ENCODE measurements around the gene CCDC192.

Gene CCDC192

GRCh38 chr5:127702926-127703561, at the start of gene CCDC192:
Gene CCDC192 (plus strand): TSS chr5:127703391. CDS start chr5:127703446, 55 bp downstream.
- Histone ChIP-seq H3K9me3 (ENCODE audit: insufficient read depth, low read depth, low read length) (no peaks in the 10 kb centered on the region), H2AFZ (ENCODE audit: low read length) (no peak within 1 kb of the TSS), H3K79me2 (ENCODE audit: insufficient read depth, low read length) (no peaks in the 10 kb centered on the region), H3K27me3 (ENCODE audit: insufficient read depth, low read length, poor library complexity, severe bottlenecking) (no peaks in the 10 kb centered on the region), H3K9ac (ENCODE audit: low read depth, low read length, poor library complexity, severe bottlenecking) (no peak within 1 kb of the TSS), H4K20me1 (ENCODE audit: insufficient read depth, low read length, poor library complexity, severe bottlenecking) (no peaks in the 10 kb centered on the region), H3K4me2 (ENCODE audit: low read depth, low read length, poor library complexity, severe bottlenecking) (no peak within 1 kb of the TSS), H3K4me3 (ENCODE audit: low read length, poor library complexity, severe bottlenecking) (no peak within 1 kb of the TSS), H3K9me2 (replicated peaks; ENCODE audit: low read depth, low read length) (no peaks in the 10 kb centered on the region), H3K36me3 (ENCODE audit: insufficient read depth, low read length) (no peaks in the 10 kb centered on the region), H3F3A (ENCODE audit: low read depth) (no peaks in the 10 kb centered on the region), H3K4me1 (ENCODE audit: insufficient read depth, low read length, poor library complexity, severe bottlenecking) (no peaks in the 10 kb centered on the region)
- TF ChIP-seq EZH2phosphoT487 (IDR thresholded peaks at IDR 0.05; ENCODE audit: borderline replicate concordance): no peak
- TF ChIP-seq CTCF (conservative IDR thresholded peaks at IDR 0.05; ENCODE audit: low read length): no peak

- no peak overlapping the region for H3K4me3 ChIP-seq (ENCODE audit: low read length, poor library complexity, severe bottlenecking)
- H2AFZ ChIP-seq (ENCODE audit: low read length): no peak overlapping the region
- no peaks in the 10 kb centered on the region for H3K9me2 ChIP-seq (replicated peaks; ENCODE audit: low read depth, low read length)
- H3K79me2 ChIP-seq (ENCODE audit: insufficient read depth, low read length): no peaks in the 10 kb centered on the region
- H3K9ac ChIP-seq (ENCODE audit: low read depth, low read length, poor library complexity, severe bottlenecking): no peak overlapping the region
- H3F3A ChIP-seq (ENCODE audit: low read depth): no peaks in the 10 kb centered on the region
- H3K4me2 ChIP-seq (ENCODE audit: low read depth, low read length, poor library complexity, severe bottlenecking): no peak overlapping the region
- no peaks in the 10 kb centered on the region for H3K27me3 ChIP-seq (ENCODE audit: insufficient read depth, low read length, poor library complexity, severe bottlenecking)
- H3K9me3 ChIP-seq (ENCODE audit: insufficient read depth, low read depth, low read length): no peaks in the 10 kb centered on the region
- no peaks in the 10 kb centered on the region for H3K4me1 ChIP-seq (ENCODE audit: insufficient read depth, low read length, poor library complexity, severe bottlenecking)
- no peaks in the 10 kb centered on the region for H4K20me1 ChIP-seq (ENCODE audit: insufficient read depth, low read length, poor library complexity, severe bottlenecking)
- TF ChIP-seq EZH2phosphoT487 (IDR thresholded peaks at IDR 0.05; ENCODE audit: borderline replicate concordance) (no peak), CTCF (conservative IDR thresholded peaks at IDR 0.05; ENCODE audit: low read length) (no peak)
- H3K36me3 ChIP-seq (ENCODE audit: insufficient read depth, low read length): no peaks in the 10 kb centered on the region
Measured at GRCh38 chr5:127656825-127657224, 46.4 kb upstream of the CCDC192 start.

- Histone ChIP-seq H3K36me3 (ENCODE audit: insufficient read depth, low read length) (no peaks in the 10 kb centered on the region), H3K27me3 (ENCODE audit: insufficient read depth, low read length, poor library complexity, severe bottlenecking) (no peaks in the 10 kb centered on the region), H4K20me1 (ENCODE audit: insufficient read depth, low read length, poor library complexity, severe bottlenecking) (no peaks in the 10 kb centered on the region), H3K4me2 (ENCODE audit: low read depth, low read length, poor library complexity, severe bottlenecking) (no peak overlapping the region), H3K4me3 (ENCODE audit: low read length, poor library complexity, severe bottlenecking) (no peak overlapping the region), H3K79me2 (ENCODE audit: insufficient read depth, low read length) (no peaks in the 10 kb centered on the region), H3F3A (ENCODE audit: low read depth) (no peaks in the 10 kb centered on the region), H3K4me1 (ENCODE audit: insufficient read depth, low read length, poor library complexity, severe bottlenecking) (no peaks in the 10 kb centered on the region), H3K9ac (ENCODE audit: low read depth, low read length, poor library complexity, severe bottlenecking) (no peak overlapping the region), H2AFZ (ENCODE audit: low read length) (no peak overlapping the region), H3K9me3 (ENCODE audit: insufficient read depth, low read depth, low read length) (no peaks in the 10 kb centered on the region), H3K9me2 (replicated peaks; ENCODE audit: low read depth, low read length) (no peaks in the 10 kb centered on the region)
- TF ChIP-seq CTCF (conservative IDR thresholded peaks at IDR 0.05; ENCODE audit: low read length) (no peak), EZH2phosphoT487 (IDR thresholded peaks at IDR 0.05; ENCODE audit: borderline replicate concordance) (no peak)
Measured at GRCh38 chr5:127660047-127660733, 43.0 kb upstream of the CCDC192 start.

All from Loucy (cell line).